HL-60 (cell line): ENCODE data around the gene KATNB1.

Experiments used
- DNase-seq, 2 experiments: peaks; one replicate each; pipeline ENCODE4 v3.0.0-alpha.2; 2010 to 2020; ENCODE audit warnings: low read depth in 1 of 2, low spot score in 1 of 2
- H3K27ac ChIP-seq: fragments of 250-450 bp; sonication (Bioruptor Pico); replicated peaks from 2 replicates; pipeline ENCODE4 v1.5.1; 2020; ENCODE audit warnings: mild to moderate bottlenecking, moderate library complexity
- H3K27me3 ChIP-seq: fragments of 250-450 bp; sonication (Bioruptor Pico); 2 replicates; pipeline ENCODE4 v1.5.1; 2021; ENCODE audit warnings: mild to moderate bottlenecking, moderate library complexity; ENCODE audit not compliant: insufficient read depth, poor library complexity, severe bottlenecking
- H3K4me3 ChIP-seq: replicated peaks from 2 replicates; pipeline ENCODE4 v1.5.1; 2011; ENCODE audit warnings: mild to moderate bottlenecking, control low read depth, low read length; ENCODE audit not compliant: insufficient read depth
- GABPA ChIP-seq: IDR thresholded peaks from 2 replicates; pipeline ENCODE4 v1.6.1; 2012; ENCODE audit warnings: low read depth
- POLR2AphosphoS5 ChIP-seq: IDR thresholded peaks from 2 replicates; pipeline ENCODE4 v1.6.1; 2012; ENCODE audit warnings: low read depth
- SPI1 ChIP-seq: IDR thresholded peaks from 2 replicates; pipeline ENCODE4 v1.6.1; 2012; ENCODE audit warnings: low read depth, mild to moderate bottlenecking, borderline replicate concordance
- long read RNA-seq: library from polyadenylated mRNA; unstranded; transcript quantifications from one replicate; pipeline ENCODE4 v2.0.0, GENCODE V29; 2020
- TF ChIP-seq, protein P1 (sequence below): IDR thresholded peaks from one replicate; pipeline ENCODE4 v1.5.1; 2011; ENCODE audit warnings: low read length, control low read depth, inconsistent platforms; ENCODE audit not compliant: insufficient read depth
- TF ChIP-seq, protein P2 (sequence below): IDR thresholded peaks from 2 replicates; pipeline ENCODE4 v1.6.1; 2012; ENCODE audit warnings: low read depth; ENCODE audit not compliant: insufficient replicate concordance

Gene KATNB1, protein sequence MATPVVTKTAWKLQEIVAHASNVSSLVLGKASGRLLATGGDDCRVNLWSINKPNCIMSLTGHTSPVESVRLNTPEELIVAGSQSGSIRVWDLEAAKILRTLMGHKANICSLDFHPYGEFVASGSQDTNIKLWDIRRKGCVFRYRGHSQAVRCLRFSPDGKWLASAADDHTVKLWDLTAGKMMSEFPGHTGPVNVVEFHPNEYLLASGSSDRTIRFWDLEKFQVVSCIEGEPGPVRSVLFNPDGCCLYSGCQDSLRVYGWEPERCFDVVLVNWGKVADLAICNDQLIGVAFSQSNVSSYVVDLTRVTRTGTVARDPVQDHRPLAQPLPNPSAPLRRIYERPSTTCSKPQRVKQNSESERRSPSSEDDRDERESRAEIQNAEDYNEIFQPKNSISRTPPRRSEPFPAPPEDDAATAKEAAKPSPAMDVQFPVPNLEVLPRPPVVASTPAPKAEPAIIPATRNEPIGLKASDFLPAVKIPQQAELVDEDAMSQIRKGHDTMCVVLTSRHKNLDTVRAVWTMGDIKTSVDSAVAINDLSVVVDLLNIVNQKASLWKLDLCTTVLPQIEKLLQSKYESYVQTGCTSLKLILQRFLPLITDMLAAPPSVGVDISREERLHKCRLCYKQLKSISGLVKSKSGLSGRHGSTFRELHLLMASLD
- long read RNA-seq, transcript KATNB1-201 (20 exons, 2,664 nt): major isoform, 488 of 748 reads
- long read RNA-seq, partial matches to known transcripts: 53 of 748 reads
- long read RNA-seq, other reads (novel, unspliced or antisense): 207 of 748 reads

GRCh38 chr16:57735755-57736418 lies at the start of gene KATNB1:
Gene KATNB1, plus strand, starts transcription at chr16:57735770. Its CDS starts 1,474 bp downstream, at chr16:57737244.
- peak within 1 kb of the TSS; percentile 90 for H3K27ac ChIP-seq
- no peak for DNase-seq
- H3K4me3 ChIP-seq: peak within 1 kb of the TSS; percentile 98
- no peaks in the 10 kb centered on the region for H3K27me3 ChIP-seq
- TF ChIP-seq, protein P1, sequence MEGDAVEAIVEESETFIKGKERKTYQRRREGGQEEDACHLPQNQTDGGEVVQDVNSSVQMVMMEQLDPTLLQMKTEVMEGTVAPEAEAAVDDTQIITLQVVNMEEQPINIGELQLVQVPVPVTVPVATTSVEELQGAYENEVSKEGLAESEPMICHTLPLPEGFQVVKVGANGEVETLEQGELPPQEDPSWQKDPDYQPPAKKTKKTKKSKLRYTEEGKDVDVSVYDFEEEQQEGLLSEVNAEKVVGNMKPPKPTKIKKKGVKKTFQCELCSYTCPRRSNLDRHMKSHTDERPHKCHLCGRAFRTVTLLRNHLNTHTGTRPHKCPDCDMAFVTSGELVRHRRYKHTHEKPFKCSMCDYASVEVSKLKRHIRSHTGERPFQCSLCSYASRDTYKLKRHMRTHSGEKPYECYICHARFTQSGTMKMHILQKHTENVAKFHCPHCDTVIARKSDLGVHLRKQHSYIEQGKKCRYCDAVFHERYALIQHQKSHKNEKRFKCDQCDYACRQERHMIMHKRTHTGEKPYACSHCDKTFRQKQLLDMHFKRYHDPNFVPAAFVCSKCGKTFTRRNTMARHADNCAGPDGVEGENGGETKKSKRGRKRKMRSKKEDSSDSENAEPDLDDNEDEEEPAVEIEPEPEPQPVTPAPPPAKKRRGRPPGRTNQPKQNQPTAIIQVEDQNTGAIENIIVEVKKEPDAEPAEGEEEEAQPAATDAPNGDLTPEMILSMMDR: no peak
- TF ChIP-seq SPI1: no peak
- peak; percentile 57; the same call in 1 of the 2 replicates for TF ChIP-seq POLR2AphosphoS5
- TF ChIP-seq, protein P2, sequence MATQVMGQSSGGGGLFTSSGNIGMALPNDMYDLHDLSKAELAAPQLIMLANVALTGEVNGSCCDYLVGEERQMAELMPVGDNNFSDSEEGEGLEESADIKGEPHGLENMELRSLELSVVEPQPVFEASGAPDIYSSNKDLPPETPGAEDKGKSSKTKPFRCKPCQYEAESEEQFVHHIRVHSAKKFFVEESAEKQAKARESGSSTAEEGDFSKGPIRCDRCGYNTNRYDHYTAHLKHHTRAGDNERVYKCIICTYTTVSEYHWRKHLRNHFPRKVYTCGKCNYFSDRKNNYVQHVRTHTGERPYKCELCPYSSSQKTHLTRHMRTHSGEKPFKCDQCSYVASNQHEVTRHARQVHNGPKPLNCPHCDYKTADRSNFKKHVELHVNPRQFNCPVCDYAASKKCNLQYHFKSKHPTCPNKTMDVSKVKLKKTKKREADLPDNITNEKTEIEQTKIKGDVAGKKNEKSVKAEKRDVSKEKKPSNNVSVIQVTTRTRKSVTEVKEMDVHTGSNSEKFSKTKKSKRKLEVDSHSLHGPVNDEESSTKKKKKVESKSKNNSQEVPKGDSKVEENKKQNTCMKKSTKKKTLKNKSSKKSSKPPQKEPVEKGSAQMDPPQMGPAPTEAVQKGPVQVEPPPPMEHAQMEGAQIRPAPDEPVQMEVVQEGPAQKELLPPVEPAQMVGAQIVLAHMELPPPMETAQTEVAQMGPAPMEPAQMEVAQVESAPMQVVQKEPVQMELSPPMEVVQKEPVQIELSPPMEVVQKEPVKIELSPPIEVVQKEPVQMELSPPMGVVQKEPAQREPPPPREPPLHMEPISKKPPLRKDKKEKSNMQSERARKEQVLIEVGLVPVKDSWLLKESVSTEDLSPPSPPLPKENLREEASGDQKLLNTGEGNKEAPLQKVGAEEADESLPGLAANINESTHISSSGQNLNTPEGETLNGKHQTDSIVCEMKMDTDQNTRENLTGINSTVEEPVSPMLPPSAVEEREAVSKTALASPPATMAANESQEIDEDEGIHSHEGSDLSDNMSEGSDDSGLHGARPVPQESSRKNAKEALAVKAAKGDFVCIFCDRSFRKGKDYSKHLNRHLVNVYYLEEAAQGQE: no peak

DNA sequence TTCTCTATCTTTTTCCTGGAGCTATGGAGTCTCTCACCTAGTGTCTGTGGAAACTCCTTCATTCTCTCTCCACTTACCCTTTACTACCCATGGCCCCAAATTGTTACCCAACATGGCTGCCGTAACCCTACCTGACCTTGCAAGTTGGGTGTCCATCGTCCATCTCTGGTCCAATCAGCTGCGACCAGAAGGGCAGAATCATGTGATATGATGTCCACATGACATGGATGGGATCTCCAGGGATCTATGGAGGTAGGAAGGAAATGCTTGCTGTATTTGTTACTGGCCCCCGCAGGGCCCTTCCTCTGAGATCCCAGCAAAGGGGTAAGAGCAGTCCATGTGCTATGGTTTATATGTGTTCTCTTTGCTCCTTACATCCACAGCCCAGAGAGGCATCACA lies 49.0 kb upstream of the KATNB1 start:
- Histone ChIP-seq H3K27ac (peak overlapping the region; percentile 78; the same call in 1 of the 2 replicates), H3K4me3 (no peak overlapping the region), H3K27me3 (no peaks in the 10 kb centered on the region)
- TF ChIP-seq POLR2AphosphoS5 (no peak), SPI1 (no peak), GABPA (no peak)
- TF ChIP-seq, protein P2: no peak
- TF ChIP-seq, protein P1: no peak
- no peak for DNase-seq

DNA sequence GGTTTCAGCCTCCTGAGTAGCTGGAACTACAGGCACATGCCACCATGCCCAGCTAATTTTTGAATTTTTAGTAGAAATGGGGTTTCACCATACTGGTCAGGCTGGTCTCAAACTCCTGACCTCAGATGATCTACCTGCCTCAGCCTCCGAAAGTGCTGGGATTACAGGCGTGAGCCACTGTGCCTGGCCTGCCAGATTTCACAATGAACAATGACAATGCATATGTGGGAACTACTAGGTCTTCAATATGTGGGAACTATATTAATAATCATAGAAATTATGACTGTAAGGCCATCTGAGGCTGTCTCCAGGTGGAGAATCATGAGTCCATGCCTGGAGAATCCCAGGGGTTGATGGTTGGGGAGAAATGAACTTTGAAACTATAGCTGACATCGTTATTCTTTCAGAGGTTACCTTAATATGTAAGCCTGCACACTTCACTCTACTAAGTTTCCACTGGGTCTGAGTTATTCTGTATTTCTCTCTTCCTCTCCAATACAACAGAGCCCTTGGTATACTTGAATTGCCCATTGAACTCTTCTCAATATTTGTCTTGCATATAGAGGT lies 48.1 kb upstream of the KATNB1 start:
- TF ChIP-seq SPI1: no peak
- no peak for TF ChIP-seq POLR2AphosphoS5
- TF ChIP-seq, protein P1: no peak
- TF ChIP-seq, protein P2: no peak
- TF ChIP-seq GABPA: no peak
- no peak overlapping the region for H3K4me3 ChIP-seq
- peak in 1 of 2 experiments; percentile 52 for DNase-seq
- no peaks in the 10 kb centered on the region for H3K27me3 ChIP-seq
- peak overlapping the region; percentile 78 for H3K27ac ChIP-seq
